Endodermal cell (in vitro differentiated cells): Measurements from ENCODE around the gene APBA2. TPM values are rescaled to one million over a fixed set of nuclear protein-coding genes. Genes with fewer than 3 reads are reported as not detected.

Experiments used
- DNase-seq: peaks from one replicate; pipeline ENCODE4 v3.0.0-alpha.2; 2017
- H3K27ac ChIP-seq: 2 replicates; pipeline ENCODE4 v1.5.1; 2013; ENCODE audit warnings: mild to moderate bottlenecking, low read depth, low read length, moderate library complexity
- H3K27me3 ChIP-seq: 2 replicates; pipeline ENCODE4 v1.6.1; 2013; ENCODE audit warnings: mild to moderate bottlenecking, low read length, moderate library complexity; ENCODE audit not compliant: insufficient read depth, control insufficient read depth, poor library complexity, severe bottlenecking
- H3K36me3 ChIP-seq: 2 replicates; pipeline ENCODE4 v1.7.0; 2013; ENCODE audit warnings: mild to moderate bottlenecking, low read length, moderate library complexity; ENCODE audit not compliant: control insufficient read depth, insufficient read depth
- H3K4me1 ChIP-seq: one replicate; pipeline ENCODE4 v1.7.0; 2013; ENCODE audit warnings: low read length; ENCODE audit not compliant: control insufficient read depth, insufficient read depth
- H3K4me3 ChIP-seq: 2 replicates; pipeline ENCODE4 v1.5.1; 2013; ENCODE audit warnings: mild to moderate bottlenecking, low read length, moderate library complexity
- H3K9ac ChIP-seq: 2 replicates; pipeline ENCODE4 v1.6.1; 2013; ENCODE audit warnings: mild to moderate bottlenecking, low read length, moderate library complexity; ENCODE audit not compliant: poor library complexity, severe bottlenecking; ENCODE audit errors: extremely low read depth
- H3K9me3 ChIP-seq: 2 replicates; pipeline ENCODE4 v1.6.1; 2013; ENCODE audit warnings: mild to moderate bottlenecking, low read length, moderate library complexity; ENCODE audit not compliant: control insufficient read depth
- H3K27ac Mint-ChIP-seq: 2 replicates; pipeline ENCODE4 v1.8.0; 2020; ENCODE audit warnings: mixed read lengths
- H3K27me3 Mint-ChIP-seq: 2 replicates; pipeline ENCODE4 v1.8.0; 2021; ENCODE audit warnings: mild to moderate bottlenecking, mixed read lengths; ENCODE audit not compliant: insufficient read depth
- H3K36me3 Mint-ChIP-seq: 2 replicates; pipeline ENCODE4 v1.8.0; 2020; ENCODE audit warnings: low read depth, mixed read lengths
- H3K4me1 Mint-ChIP-seq: 2 replicates; pipeline ENCODE4 v1.8.0; 2020; ENCODE audit warnings: mixed read lengths
- H3K4me3 Mint-ChIP-seq: 2 replicates; pipeline ENCODE4 v1.8.0; 2020; ENCODE audit warnings: mild to moderate bottlenecking, moderate library complexity, mixed read lengths
- H3K9me3 Mint-ChIP-seq: 2 replicates; pipeline ENCODE4 v1.8.0; 2020; ENCODE audit warnings: mild to moderate bottlenecking, mixed read lengths
- WGBS, 2 experiments: methylation state at CpG; one replicate each; pipeline versions ENCODE4 v1.1.5 to v1.1.7; 2013; ENCODE audit warnings: missing lambda C conversion rate in 2 of 2, mixed read lengths in 1 of 2; ENCODE audit not compliant: insufficient coverage in 1 of 2, insufficient read length in 1 of 2; 5-methylcytosine and 5-hydroxymethylcytosine counted together
- total RNA-seq, 2 donors: library from RNA; stranded (reverse); fragmentation: NEBNext Ultra II Directional in 1 of 2; extraction: Animal tissue kit (Norgen Biotek cat#: 25700) in 1 of 2; gene quantifications; 2 replicates in 1 of 2; 3 replicates in 1 of 2; pipeline ENCODE4 v1.2.1, GENCODE V29; 2021
- TF ChIP-seq, protein P1 (sequence below): fragments of 200-600 bp; sonication (generic); conservative IDR thresholded peaks from 2 replicates; pipeline ENCODE4 v1.5.0; 2021; ENCODE audit warnings: antibody characterized with exemption, mild to moderate bottlenecking

Gene APBA2
- total RNA-seq, 2 donors from 2014 or later = 27.1 to 27.3 TPM

DNA sequence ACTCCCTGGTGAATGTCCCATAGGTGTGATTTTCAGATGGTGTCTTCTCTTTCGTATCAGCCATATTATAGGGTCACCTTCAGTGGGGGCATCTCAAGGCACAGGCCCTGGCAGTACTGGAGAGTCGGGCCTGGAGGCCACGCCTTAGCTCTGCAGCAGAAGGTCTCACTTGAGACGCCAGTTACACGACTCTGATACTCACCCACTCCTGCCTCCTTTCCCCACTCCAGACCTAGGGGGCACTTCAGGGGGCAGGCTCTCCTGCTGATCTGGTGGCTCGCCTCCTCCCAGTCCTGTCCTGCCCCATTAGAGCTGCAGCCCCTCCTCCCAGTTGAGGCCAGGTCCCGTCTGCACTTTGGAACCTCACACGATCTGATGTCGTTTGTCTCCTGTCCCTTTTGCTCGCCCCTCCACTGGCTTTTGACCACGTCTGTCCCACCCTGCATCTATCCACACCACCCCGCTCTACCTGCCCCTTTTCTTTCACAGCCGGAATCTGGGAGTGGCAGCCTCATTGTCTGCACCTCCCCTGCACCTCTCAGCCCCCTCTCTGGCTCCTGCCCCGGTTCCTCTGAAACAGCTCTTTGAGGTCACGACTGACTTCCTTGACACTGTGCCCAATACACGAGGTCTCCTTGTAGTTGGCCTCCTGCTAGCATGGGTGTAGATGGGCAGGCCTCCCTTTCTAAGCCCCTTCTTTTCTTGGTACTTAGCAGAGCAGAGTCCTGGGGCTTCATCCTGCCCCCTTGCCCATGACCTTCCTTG, 201.9 kb downstream of the APBA2 start:
- Histone ChIP-seq H3K36me3 (no peaks in the 10 kb centered on the region), H3K4me3 (no peak overlapping the region), H3K4me1 (no peaks in the 10 kb centered on the region), H3K9me3 (peaks cover 8% of the 10 kb centered on the region), H3K27ac (no peak overlapping the region), H3K27me3 (no peaks in the 10 kb centered on the region), H3K9ac (no peak overlapping the region)
- no peak overlapping the region for H3K4me3 Mint-ChIP-seq
- no peak for DNase-seq
- H3K4me1 Mint-ChIP-seq = peaks cover 4% of the 10 kb centered on the region
- peak overlapping the region; percentile 13 for H3K27ac Mint-ChIP-seq
- TF ChIP-seq, protein P1, sequence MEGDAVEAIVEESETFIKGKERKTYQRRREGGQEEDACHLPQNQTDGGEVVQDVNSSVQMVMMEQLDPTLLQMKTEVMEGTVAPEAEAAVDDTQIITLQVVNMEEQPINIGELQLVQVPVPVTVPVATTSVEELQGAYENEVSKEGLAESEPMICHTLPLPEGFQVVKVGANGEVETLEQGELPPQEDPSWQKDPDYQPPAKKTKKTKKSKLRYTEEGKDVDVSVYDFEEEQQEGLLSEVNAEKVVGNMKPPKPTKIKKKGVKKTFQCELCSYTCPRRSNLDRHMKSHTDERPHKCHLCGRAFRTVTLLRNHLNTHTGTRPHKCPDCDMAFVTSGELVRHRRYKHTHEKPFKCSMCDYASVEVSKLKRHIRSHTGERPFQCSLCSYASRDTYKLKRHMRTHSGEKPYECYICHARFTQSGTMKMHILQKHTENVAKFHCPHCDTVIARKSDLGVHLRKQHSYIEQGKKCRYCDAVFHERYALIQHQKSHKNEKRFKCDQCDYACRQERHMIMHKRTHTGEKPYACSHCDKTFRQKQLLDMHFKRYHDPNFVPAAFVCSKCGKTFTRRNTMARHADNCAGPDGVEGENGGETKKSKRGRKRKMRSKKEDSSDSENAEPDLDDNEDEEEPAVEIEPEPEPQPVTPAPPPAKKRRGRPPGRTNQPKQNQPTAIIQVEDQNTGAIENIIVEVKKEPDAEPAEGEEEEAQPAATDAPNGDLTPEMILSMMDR = no peak
- no peaks in the 10 kb centered on the region for H3K27me3 Mint-ChIP-seq
- peaks cover 4% of the 10 kb centered on the region for H3K36me3 Mint-ChIP-seq
- 93 to 94% methylated on average over 14 to 16 of the region's 16 CpGs for WGBS, 2 experiments
- H3K9me3 Mint-ChIP-seq = peaks cover 6% of the 10 kb centered on the region

DNA sequence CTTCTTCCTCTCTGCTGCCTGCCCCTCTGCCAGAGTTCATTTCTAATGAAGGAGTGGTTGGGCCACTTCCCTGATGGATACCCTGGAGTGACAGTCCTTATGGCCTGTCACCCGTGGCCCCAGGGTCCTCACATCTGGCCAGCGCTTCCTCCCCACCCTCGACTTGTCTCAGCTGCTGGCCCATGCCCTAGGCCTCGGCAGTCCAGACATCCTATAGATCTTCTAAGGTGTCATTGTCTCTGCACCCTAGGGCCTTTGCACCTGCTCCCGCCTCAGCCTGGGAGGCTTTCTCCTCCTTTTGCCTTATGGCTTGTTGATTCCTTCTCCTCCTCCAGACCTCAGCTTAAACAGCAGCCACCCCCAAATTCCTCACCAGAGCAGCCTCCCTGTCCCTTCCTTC, 202.9 kb downstream of the APBA2 start:
- TF ChIP-seq, protein P1 = no peak
- Mint-ChIP-seq H3K27ac (no peak overlapping the region), H3K4me3 (no peak overlapping the region), H3K9me3 (peaks cover 6% of the 10 kb centered on the region), H3K27me3 (no peaks in the 10 kb centered on the region), H3K36me3 (peaks cover 4% of the 10 kb centered on the region), H3K4me1 (peaks cover 4% of the 10 kb centered on the region)
- Histone ChIP-seq H3K36me3 (no peaks in the 10 kb centered on the region), H3K27ac (no peak overlapping the region), H3K27me3 (no peaks in the 10 kb centered on the region), H3K9me3 (peaks cover 8% of the 10 kb centered on the region), H3K9ac (no peak overlapping the region), H3K4me3 (no peak overlapping the region), H3K4me1 (no peaks in the 10 kb centered on the region)
- WGBS, 2 experiments = 95 to 100% methylated on average over 3 to 5 of the region's 5 CpGs
- no peak for DNase-seq

DNA sequence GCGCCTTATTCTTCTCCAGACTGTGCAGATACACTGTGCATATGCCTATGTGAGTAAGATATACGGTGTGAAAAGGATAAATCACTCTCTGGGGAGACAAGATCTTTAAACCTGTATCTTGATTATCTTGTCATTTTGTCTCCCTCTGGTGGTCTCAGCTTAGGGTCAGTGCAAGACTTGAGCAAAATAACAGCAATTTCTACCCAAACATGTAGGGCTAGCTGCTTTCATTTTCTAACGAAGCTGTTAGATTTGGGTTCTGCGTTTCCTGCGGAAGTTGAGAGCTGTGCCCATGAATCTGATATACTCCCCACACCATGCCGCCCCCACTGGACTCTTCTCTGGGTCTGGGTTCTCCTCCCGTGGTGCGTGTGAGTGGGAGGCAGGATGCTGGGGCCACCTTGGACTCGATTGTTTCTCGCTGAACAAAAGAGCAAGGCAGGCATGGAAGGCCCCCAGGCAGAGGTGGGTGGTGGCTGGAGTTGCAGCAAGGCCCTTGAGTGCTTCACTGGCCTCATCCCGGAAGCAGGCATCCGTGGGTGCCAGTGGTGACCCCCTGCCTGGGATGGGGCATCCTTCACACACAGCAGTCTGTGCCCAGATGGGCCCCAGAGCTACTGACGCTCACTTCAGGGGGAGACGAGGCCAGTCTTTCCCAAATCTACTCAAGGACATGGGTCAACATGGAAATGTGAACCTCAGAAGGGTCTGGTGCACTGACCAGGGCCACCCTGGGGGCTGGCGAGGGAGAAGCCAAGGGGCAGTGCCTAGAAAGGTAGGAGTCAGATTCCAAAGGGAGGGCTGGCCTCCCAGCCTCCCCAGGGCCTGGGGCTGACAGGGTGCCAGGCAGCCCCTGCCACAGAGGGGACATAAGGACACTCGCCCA, 204.2 kb downstream of the APBA2 start:
- DNase-seq = no peak
- H3K27ac Mint-ChIP-seq = no peak overlapping the region
- Histone ChIP-seq H3K27me3 (no peaks in the 10 kb centered on the region), H3K4me3 (no peak overlapping the region), H3K9ac (no peak overlapping the region), H3K4me1 (no peaks in the 10 kb centered on the region), H3K9me3 (peaks cover under 1% of the 10 kb centered on the region), H3K27ac (no peak overlapping the region), H3K36me3 (no peaks in the 10 kb centered on the region)
- peaks cover 4% of the 10 kb centered on the region for H3K4me1 Mint-ChIP-seq
- no peaks in the 10 kb centered on the region for H3K36me3 Mint-ChIP-seq
- H3K4me3 Mint-ChIP-seq = no peak overlapping the region
- TF ChIP-seq, protein P1 = peak; percentile 68
- H3K9me3 Mint-ChIP-seq = peaks cover 1% of the 10 kb centered on the region
- H3K27me3 Mint-ChIP-seq = no peaks in the 10 kb centered on the region
- WGBS, 2 experiments = 89 to 91% methylated on average over 12 to 16 of the region's 16 CpGs
